ENCODE data around the gene LY9. TPM values are rescaled to one million over a fixed set of nuclear protein-coding genes. Genes with fewer than 3 reads are reported as not detected.

LY9 gene
- polyA plus RNA-seq, 2 of the 4 experiments (the other 2 are of a cell fraction) = 0.05 to 0.19 TPM

GRCh38 chr1:160798439-160798838, 2.5 kb downstream of the LY9 start:
- H3K4me1 ChIP-seq = no peaks in the 10 kb centered on the region
- DNase-seq (ENCODE audit: low read depth in 1 of 2, low spot score in 1 of 2) (no peak), ATAC-seq (no peak), FAIRE-seq (no peak)
- H3K4me3 ChIP-seq = no peak overlapping the region
- no peaks in the 10 kb centered on the region for H3K9me3 ChIP-seq
- ChIA-PET CTCF (interaction anchor here (0.9 to 2.8 kb wide), 3 partner anchors 19 to 58 kb away, joined by 3 to 12 read pairs (median 3); no protein-coding TSS in a partner anchor), POLR2A (no interaction called here)
- H3K27ac ChIP-seq = no peak overlapping the region
- H3K4me2 ChIP-seq = no peak overlapping the region
- WGBS (ENCODE audit: missing lambda C conversion rate) = 58% methylated on average over 2 of the region's 2 CpGs
- TF ChIP-seq HOXA7 (CRISPR knock-in tag; IDR thresholded peaks at IDR 0.05) = no peak
- TF ChIP-seq HEYL (CRISPR knock-in tag; IDR thresholded peaks at IDR 0.05) = no peak
- TF ChIP-seq RARB (CRISPR knock-in tag; IDR thresholded peaks at IDR 0.05) = no peak
- TF ChIP-seq JUNB (IDR thresholded peaks at IDR 0.05) = no peak
- TF ChIP-seq NPAS2 (CRISPR knock-in tag; IDR thresholded peaks at IDR 0.05; ENCODE audit: borderline replicate concordance) = no peak
- no peak for TF ChIP-seq RAD21 (conservative IDR thresholded peaks at IDR 0.05 in 1 of 2, IDR thresholded peaks at IDR 0.05 in 1 of 2)
- no peak for TF ChIP-seq CHD4 (IDR thresholded peaks at IDR 0.05; ENCODE audit: borderline replicate concordance)
- no peak for TF ChIP-seq NFE2L2 (conservative IDR thresholded peaks at IDR 0.05; ENCODE audit: low read length)

- ChIA-PET POLR2A (no interaction called here), CTCF (interaction anchor here (1.5 to 1.6 kb wide), 2 partner anchors 19 to 55 kb away, joined by 3 read pairs; no protein-coding TSS in a partner anchor)
- no peak for DNase-seq (ENCODE audit: low read depth in 1 of 2, low spot score in 1 of 2)
- Histone ChIP-seq H3K4me3 (no peak overlapping the region), H3K9me3 (0 out of 3 replicates have a peak, but pooled peaks cover 1% of the 10 kb centered on the region), H3K4me2 (no peak overlapping the region), H3K4me1 (no peaks in the 10 kb centered on the region), H3K27ac (no peak overlapping the region)
- TF ChIP-seq MYC (IDR thresholded peaks at IDR 0.05; ENCODE audit: borderline replicate concordance, low read length) = no peak
- no peak for TF ChIP-seq HMGXB4 (CRISPR knock-in tag; IDR thresholded peaks at IDR 0.05; ENCODE audit: borderline replicate concordance)
- no peak for TF ChIP-seq BHLHE40 (IDR thresholded peaks at IDR 0.05; ENCODE audit: low read depth, low read length)
- no peak for TF ChIP-seq RAD21 (conservative IDR thresholded peaks at IDR 0.05 in 1 of 2, IDR thresholded peaks at IDR 0.05 in 1 of 2)
- TF ChIP-seq EHMT2 (IDR thresholded peaks at IDR 0.05; ENCODE audit: low read depth) = no peak
- no peak for TF ChIP-seq FOSB (CRISPR knock-in tag; IDR thresholded peaks at IDR 0.05)
- no peak for TF ChIP-seq ZSCAN20 (CRISPR knock-in tag; IDR thresholded peaks at IDR 0.05)
- TF ChIP-seq EP300 (IDR thresholded peaks at IDR 0.05) = no peak
- no peak for TF ChIP-seq JUNB (IDR thresholded peaks at IDR 0.05)
- no peak for TF ChIP-seq EHF (CRISPR knock-in tag; IDR thresholded peaks at IDR 0.05)
- TF ChIP-seq HOXA7 (CRISPR knock-in tag; IDR thresholded peaks at IDR 0.05) = no peak
- no peak for TF ChIP-seq POLR2A (IDR thresholded peaks at IDR 0.05; ENCODE audit: low read length)
- no peak for TF ChIP-seq ATOH8 (CRISPR knock-in tag; IDR thresholded peaks at IDR 0.05; ENCODE audit: low read depth)
- TF ChIP-seq NR3C1 (IDR thresholded peaks at IDR 0.05) = no peak
- TF ChIP-seq SMC3 (IDR thresholded peaks at IDR 0.05) = no peak
- no peak for TF ChIP-seq HOXB13 (CRISPR knock-in tag; IDR thresholded peaks at IDR 0.05; ENCODE audit: low read depth)
- no peak for TF ChIP-seq HEYL (CRISPR knock-in tag; IDR thresholded peaks at IDR 0.05)
- 75% methylated on average over 5 of the region's 5 CpGs for WGBS (ENCODE audit: missing lambda C conversion rate)
- no peak for FAIRE-seq
- ATAC-seq = no peak
These were observed 3.7 kb downstream of the LY9 start for GRCh38 chr1:160799641-160800040.

GRCh38 chr1:160800142-160800541, 4.2 kb downstream of the LY9 start:
- POLR2A ChIA-PET = no interaction called here
- no peak for FAIRE-seq

More at GRCh38 chr1:160800142-160800541, 4.2 kb downstream of the LY9 start:
- CTCF ChIA-PET = interaction anchor here (1.0 to 1.6 kb wide), 2 partner anchors 19 to 30 kb away, joined by 3 read pairs; no protein-coding TSS in a partner anchor
- TF ChIP-seq HOXA7 (CRISPR knock-in tag; IDR thresholded peaks at IDR 0.05) = no peak
- no peak for TF ChIP-seq JUNB (IDR thresholded peaks at IDR 0.05)
- no peak for TF ChIP-seq BCL3 (IDR thresholded peaks at IDR 0.05)
- TF ChIP-seq USF2 (IDR thresholded peaks at IDR 0.05) = no peak
- TF ChIP-seq NFE2L2 (conservative IDR thresholded peaks at IDR 0.05; ENCODE audit: low read length) = no peak
- TF ChIP-seq TFCP2L1 (CRISPR knock-in tag; IDR thresholded peaks at IDR 0.05) = no peak
- no peak for TF ChIP-seq MYC (IDR thresholded peaks at IDR 0.05; ENCODE audit: borderline replicate concordance, low read length)
- H3K4me1 ChIP-seq = no peaks in the 10 kb centered on the region
- no peak overlapping the region for H3K27ac ChIP-seq
- ATAC-seq (no peak), DNase-seq (ENCODE audit: low read depth in 1 of 2, low spot score in 1 of 2) (no peak)
- H3K9me3 ChIP-seq = 0 out of 3 replicates have a peak, but pooled peaks cover 4% of the 10 kb centered on the region
- no peak overlapping the region for H3K4me2 ChIP-seq
- no peak overlapping the region for H3K4me3 ChIP-seq
- 93% methylated on average over 1 of the region's 1 CpG for WGBS (ENCODE audit: missing lambda C conversion rate)
